Left renal pelvis (tissue), 4 donors: ENCODE data around the gene IFITM10. TPM values are rescaled to one million over a fixed set of nuclear protein-coding genes. Genes with fewer than 3 reads are reported as not detected.
A peak's percentile ranks its signal among the peaks of the same experiment; 100 is the strongest.
"Not testable (repeated sequence)": the region's sequence is repeated elsewhere in the genome, so short reads cannot be mapped to it uniquely, and the experiment has no call there.

Experiments used
- DNase-seq, 4 donors: peaks; one replicate each; pipeline ENCODE4 v3.0.0-alpha.2; 2013; ENCODE audit warnings: low read depth in 4 of 4, low spot score in 3 of 4
- polyA plus RNA-seq, 4 donors: library from polyadenylated mRNA; unstranded; fragments of 120-200 nt; gene quantifications; one replicate each; pipeline ENCODE4 v1.2.1, GENCODE V29; 2013; ENCODE audit not compliant: insufficient read length in 4 of 4

Gene IFITM10
- polyA plus RNA-seq, 4 donors = 0.11 to 0.47 (median 0.22) TPM

DNA sequence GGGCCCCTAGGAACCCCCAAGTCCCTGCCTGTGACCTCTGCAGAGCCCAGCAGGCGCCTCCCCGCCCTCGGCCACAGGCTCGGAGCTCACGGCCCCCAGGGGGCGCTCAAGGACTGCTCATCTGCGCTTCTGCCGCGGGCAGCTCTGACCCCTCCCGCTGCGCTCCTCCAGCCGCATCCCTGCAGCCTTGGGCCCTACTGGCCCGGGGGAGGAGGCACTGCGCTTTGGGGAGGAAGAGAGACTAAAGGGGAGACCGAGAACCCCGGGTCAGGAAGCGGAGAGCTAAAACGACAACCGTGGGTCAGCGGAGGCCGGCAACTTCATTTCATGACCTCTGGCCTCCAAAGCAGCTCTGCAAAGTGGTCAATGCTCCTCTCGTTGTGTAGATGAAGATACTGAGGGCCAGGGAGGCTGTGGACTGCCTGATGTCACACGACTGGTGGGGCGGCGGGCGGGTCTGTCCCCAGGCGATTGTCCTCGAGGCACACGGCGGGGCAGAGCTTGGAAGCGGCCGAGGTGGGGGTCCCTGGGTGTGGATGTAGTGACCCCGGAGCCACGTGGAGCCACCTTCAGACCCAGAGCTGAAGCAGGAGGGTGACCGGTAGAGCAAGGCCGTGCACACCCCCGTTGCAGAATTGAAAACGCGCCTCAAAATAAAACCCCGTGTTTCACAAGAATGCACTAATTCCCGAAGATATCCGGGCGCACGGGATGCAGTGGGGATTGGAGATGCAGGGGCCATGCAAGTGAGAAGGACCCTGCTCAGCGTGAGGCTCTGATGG, 56.1 kb downstream of the IFITM10 start:
- DNase-seq = peak; percentile 63 to 72 (median 70)

DNA sequence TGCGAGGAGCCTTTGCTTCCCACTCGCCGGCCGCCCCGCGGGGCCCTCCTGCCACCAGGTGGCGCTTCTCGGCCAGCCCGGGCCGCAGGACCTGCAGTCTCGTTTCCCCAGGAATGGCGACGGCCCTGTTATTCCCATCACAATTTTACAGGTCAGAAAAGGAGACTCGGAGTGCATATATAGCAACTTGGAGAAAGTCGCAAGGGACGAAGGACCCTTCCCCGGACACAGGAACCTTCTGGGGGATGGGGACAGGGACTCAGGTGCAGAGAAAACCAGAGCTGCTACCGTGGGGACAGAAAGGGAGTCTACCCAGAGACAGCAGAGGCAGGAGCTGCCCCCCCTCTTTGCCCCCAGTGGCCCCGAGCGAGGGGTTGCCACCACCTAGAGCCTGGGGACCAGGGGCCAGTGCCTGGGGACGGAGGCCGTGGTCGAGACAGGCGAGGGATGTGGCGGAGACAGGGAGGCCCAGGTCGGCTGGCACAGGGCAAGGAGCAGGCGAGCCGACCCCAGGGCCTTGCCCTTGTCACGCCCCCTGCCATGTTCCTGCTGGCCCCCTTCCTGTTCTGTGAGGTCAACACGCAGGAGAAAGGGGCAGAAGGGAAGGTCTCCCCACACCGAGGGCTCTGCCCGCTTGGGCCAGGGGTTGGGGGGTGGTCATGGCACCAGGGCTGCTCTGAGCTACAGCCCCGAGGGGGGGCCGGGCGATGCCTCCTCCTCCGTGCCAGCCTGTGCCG, 56.9 kb downstream of the IFITM10 start:
- peak; percentile 60 to 70 (median 62) for DNase-seq

DNA sequence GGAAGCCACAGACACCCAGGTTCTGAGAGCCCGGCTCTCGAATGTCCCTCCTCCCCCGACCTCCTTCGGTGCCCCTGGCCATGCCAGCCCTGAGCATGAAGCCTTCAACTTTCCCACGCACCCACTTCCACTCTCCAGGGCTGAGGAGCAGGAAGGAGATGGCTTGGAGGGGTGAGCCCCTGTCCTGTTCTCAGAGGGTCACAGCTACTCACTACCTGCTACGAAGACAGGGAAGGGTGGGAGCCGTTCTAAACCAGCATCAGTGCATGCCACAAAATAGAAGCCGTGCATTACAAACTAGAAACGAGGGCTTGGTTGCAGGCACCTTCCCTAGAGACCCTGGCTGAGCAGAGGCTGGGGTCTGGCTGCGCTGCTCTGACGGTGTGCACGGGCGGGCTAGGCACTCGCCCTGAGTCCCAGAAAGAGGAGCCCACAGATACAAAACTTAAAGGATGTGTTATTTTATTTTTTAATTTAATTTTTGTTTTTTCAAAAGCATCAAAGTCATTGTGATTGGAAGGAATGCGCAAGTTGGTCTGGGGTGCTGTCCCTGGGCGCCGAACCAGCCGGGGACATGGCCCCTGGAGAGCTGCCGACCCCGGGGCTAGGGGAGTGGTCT, 57.6 kb downstream of the IFITM10 start:
- DNase-seq = no peak

DNA sequence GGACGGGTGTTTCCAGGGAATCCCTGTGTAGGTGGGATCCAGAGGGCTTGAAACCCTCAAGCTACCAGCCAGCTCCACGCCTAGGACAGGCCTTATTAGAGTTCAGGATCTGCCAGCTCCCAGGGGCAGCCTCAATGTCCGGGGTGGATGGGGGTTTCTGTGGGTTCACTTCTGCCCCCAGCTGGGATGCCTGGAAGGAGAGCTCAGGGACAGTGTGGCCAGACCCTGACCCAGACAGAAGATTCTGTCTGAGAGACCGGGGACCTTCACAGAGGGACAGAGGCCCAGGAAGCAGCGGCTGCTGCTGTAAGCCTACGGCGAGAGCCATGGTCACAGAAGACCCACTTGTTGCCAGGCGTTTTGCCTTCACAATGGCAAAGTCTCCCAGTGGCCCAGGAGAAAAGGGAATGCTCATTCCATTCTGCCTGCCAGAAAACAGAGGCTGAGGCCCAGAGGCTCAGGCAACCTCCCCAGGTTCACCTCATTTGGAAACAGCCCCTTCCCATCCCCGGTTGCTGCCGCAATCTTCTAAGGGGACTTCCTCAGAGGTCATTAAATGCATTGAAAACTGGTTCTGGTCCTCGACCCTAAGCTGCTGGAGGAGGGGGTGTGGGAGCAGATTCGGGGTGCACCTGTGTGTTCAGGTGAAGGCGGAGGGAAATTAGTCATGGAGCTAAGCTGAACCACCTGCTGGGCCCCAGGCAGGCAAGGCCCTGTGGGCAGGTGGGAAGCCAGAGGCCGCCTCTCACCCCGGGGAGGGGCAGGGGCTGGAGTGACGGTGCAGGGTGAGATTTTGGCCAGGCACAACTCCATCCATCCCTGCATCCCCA, 58.3 kb downstream of the IFITM10 start:
- no peak for DNase-seq

DNA sequence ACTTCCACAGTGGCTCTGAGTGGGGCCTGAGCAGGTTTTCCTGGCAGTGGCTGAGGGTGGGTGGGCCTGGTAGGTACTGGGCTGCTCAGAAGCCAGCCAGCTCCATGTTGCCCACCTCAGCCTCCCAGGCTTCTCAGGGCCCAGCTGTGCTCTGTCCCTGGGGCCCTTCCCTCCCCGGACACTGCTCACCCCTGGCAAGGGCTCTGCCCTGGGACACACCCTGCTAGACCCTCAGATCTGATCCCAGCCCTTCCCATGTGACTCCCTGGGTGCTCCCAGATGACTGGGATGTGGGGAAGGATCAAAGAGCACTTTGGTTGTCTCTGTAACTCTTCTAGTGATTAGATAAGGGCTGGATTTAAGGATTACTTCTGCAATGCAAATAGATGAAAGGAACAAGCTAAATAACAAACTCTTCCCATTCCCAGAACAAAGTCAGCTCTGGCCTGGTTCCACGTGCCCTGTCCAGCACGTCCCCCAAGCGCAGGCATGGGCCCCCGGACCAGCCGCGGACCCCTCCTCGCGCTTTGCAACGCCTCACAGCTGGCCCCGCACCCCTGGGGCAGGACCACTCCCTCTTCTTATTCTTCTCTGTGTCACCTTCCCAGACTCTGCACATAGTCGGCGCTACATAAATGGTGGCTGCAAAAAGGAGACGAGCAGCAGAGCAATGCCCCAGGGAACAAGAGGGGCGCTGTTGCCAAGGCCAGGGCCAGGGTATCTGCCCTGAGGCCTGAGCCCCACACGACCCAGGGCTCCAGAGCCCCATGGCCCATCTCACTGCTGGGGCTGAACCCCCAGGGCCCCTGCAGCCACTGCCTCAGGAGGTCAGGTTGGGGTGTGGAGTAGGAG, 59.1 kb downstream of the IFITM10 start:
- DNase-seq = no peak

DNA sequence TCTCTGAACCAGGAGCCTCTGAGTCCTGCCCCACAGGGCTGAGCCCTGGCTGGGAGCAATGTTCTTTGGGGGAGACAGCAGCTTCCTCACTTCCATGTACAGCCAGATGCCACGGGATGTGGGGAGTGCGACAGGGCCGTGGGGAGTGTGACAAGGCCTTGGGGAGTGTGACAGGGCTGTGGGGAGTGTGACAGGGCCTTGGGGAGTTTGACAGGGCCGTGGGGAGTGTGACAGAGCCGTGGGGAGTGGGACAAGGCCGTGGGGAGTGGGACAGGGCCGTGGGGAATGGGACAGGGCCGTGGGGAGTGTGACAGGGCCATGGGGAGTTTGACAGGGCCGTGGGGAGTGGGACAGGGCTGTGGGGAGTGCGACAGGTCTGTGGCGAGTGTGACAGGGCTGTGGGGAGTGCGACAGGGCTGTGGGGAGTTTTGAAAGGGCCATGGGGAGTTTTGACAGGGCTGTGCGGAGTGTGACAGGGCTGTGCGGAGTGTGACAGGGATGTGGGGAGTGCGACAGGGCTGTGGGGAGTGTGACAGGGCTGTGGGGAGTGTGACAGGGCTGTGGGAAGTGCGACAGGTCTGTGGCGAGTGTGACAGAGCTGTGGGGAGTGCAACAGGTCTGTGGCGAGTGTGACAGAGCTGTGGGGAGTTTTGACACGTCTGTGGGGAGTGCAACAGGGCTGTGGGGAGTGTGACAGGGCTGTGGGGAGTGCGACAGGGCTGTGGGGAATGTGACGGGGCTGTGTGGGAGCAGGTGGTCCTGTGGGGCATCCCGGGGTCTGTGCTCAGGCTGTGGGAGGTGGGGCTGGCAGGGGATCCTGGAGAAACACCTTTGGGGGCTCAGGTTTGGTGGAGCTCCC, 60.0 kb downstream of the IFITM10 start:
- DNase-seq = no peak

DNA sequence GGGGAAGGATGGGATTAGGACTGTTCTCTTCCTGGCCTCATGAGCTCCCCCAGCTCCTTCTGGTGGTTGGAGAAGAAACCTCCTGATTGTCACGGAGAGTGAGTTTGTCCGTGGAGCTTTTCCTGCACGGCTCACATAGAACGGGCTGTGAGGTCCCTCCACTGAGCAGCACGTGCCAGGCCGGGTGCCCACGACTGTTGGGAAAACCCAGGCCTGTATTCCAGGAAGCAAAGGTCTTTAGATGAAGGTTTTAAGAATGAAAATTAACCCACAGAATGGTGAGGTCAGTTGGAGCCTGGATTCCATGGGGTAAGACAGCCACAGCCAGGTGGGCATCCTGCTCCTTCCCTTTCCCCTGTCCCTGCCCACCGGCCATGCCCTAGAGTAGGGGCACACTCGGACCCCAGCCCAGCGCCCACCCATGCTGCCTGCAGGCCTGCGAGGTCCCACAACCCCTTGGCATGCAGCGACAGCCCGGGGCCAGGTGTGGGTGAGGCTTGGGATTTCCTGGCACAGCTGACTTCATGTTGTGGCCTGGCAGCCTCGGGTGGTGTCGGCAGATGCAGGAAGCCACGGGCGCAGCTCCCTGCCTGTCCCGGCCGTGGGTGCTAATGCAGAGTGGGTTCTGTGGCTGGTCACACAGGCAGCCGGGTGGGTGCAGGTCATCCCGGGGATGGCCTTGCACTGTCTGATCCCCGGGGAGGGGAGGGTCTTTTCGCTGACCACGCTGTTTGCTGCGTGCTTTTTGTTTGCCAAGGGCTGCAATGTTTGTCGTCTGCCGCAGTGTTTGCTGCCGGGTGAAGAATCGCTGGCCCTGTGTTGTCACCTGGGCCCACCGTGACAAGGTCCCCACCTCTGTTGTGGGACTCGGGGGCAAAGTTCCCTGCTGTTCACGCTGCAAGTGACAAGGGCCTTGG, 60.9 kb downstream of the IFITM10 start:
- DNase-seq = not testable (repeated sequence)

DNA sequence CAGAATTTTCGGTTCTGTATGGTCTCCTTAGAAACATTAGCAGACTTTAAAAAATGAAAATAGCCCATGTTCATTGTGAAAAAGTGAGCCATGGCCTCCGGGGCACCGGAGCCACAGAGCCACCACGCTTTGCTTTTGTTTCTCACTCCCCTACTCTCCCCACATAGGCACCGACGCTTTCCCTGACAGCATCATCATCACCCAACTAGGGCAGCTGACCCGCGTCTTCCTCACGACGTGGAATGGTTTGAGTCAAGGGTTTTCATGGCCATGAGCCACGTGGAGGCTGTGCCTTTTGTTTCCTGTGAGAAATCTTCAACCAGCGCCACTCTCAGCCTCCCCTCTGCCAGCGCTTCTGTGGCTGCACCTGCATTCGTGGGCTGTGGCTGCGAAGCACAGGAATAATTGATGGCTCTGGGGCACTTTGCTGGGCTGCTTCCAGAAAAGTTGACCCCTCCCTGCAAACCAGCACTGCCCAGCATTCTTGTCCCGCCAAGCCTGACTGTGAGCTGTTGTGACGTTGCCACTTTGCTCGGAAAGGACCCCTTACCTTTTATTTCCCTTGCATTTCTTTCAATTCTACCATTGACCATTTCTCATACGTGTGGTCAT, 62.0 kb downstream of the IFITM10 start:
- not testable (repeated sequence) for DNase-seq

DNA sequence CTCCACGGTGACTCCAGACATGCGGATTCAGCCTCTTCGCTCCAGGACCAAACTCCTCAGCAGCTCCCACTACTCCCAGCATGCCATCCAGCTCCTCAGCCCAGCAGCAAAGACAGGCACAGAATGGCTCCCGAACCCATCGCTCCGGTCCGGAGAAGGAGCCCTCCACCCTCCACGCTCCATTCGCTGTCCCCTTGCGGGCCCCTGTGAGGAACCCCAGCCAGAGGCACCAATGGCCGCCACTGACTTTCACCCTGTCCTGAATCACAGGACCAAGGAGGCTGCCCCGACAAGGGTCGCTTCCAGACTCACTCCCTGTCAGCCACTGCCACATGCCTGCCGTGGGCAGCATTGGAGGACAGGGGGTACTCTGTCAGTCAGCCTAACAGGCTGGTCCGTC, 64.2 kb downstream of the IFITM10 start:
- DNase-seq = not testable (repeated sequence)

DNA sequence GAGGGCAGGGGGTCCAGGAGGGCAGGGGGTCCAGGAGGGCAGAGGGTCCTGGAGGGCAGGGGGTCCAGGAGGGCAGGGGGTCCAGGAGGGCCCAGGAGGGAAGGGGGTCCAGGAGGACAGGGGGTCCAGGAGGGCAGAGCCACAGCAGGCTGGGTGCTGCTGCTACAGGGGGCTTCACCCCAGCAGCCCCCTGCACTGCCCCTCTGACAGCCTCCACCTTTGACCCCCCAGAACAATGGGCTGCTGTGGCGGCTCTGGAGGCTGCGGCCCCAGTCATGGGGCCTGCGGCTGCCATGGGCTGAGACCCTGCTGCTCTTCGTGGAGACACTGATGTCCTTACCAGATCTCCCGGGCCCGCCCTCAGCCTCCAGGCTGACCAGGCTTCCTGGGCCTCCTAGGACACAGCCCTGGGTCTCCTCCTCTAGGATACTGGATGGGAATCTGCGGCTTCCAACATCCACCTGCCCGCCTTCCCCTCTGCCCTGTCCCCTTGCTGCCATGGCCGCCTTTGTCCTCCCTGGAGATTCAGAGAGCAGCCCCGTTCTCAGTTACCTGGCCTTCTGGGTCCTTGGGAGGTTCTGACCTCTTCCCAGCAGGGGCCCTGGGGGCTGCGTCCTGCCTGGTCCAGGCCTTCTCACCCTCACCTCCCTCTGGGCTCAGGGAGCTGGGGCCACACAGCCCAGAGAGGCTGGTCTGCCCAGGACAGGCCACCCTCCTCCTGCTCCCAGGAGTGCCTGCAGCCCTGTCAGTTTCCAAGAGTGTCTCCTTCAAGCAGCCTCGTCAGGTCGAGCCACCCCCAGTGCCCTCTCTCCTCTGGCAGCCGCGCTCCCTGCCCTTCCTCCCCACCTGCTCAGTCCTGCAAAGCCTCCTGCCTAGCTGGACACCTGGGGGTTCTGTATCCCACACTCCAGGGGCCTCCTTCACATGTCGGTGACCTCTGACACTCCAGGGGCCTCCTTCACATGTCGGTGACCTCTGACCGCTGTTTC, 65.2 kb downstream of the IFITM10 start:
- DNase-seq = not testable (repeated sequence)

DNA sequence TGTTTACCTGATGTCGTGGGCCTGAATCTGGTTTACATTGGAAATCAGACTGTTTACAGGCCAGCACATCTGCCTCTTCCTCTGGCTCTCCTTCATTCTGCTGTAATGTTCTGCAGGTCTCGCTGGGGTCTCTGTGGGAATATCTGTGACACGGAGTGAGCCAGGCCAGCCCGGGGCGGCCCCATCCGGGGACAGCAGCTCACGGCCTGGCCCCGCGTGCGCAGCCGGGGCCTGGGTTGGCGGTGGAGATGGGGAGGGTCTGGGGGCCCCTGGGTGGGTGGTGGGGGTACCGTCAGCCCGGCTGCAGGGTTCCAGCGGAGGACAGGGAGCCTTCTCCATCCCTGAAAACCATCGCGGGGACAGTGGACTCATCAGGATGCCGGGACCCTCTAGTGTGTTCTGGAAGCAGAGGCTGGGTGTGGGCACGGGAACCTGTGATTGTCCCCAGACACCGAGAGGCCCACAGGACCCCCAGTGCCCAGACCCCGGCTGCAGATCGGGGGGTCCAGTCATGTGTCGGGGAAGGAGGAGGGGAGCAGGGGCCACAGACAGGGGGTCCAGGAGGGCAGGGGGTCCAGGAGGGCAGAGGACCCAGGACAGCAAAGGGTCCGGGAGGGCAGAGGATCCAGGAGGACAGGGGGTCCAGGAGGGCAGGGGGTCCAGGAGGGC, 66.4 kb downstream of the IFITM10 start:
- DNase-seq = not testable (repeated sequence)

DNA sequence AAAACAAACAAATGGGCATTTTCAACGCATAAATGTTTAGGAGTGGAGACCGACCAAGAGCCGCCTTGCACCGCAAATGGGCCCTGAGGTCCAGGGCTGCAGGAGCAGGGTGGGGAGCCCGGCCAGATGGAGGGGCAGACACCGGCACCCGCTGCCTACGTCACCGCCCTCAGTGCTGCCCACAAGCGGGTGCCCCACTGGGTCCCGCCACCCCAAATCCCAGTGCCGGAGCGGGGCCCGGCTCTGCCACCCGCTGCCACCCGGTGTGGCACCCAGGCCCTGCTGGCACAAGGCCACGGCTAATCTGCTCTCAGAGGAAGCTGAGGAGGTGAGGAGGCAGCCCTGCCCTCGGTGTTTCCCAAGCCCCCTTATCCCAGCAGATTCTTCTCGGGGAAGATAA, 67.2 kb downstream of the IFITM10 start:
- not testable (repeated sequence) for DNase-seq
